HuH-7 (cell line): ENCODE measurements around the gene PDS5A.
A peak's percentile ranks its signal among the peaks of the same experiment; 100 is the strongest.
"Not testable (repeated sequence)": the region's sequence is repeated elsewhere in the genome, so short reads cannot be mapped to it uniquely, and the experiment has no call there.

Experiments used
- DNase-seq: peaks from one replicate; pipeline ENCODE4 v3.0.0; 2011; ENCODE audit warnings: low spot score

PDS5A gene

GRCh38 chr4:39961311-39961877 is 16.3 kb downstream of the PDS5A start:
- no peak for DNase-seq

DNA sequence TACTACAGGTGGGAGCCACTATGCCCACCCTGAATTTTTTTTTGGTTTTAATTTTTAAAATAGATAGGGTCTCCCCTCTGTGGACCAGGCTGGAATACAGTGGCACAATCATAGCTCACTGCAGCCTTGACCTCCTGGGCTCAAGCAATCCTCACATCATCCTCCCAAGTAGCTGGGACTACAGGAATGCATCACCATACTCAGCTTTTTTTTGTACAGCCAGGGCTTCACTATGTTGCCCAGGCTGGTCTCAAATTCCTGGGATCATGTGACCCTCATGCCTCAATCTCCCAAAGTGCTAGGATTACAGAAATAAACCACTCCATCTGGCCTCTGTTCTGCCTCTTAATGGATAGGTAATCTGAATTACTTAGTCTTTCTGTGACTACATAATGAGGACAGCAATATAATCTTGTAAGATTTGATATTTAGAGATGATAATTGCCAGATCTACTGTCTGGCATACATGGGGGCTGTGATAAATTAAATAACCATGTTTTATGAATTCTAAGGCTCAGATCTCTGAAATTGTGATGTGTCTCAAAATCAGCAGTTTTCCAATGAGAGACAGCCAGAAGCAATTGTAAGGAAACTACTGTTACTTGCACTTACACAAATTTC is 26.7 kb downstream of the PDS5A start:
- DNase-seq = no peak

DNA sequence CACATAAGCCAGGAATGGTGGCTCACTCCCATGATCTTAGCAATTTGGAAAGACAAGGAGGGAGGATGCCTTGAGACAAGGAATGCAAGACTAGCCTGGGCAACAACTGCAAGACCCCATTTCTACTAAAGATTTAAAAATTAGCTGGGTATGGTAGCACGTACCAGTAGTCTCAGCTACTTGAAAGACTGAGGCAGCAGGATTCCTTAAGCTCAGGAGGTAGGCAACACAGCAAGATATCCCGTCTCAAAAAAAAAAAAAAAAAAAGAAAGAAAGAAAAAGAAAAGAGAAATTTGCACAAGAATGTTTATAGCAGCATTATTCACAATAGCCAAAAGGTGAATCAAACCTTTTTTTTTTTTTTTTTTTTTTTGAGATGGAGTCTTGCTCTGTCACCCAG is 29.7 kb downstream of the PDS5A start:
- DNase-seq = no peak

GRCh38 chr4:39947417-39947816 is 30.3 kb downstream of the PDS5A start:
- DNase-seq = no peak

GRCh38 chr4:39944245-39944644 is 33.5 kb downstream of the PDS5A start:
- not testable (repeated sequence) for DNase-seq

GRCh38 chr4:39942507-39942906 is 35.2 kb downstream of the PDS5A start:
- DNase-seq = no peak

GRCh38 chr4:39941682-39942217 is 36.0 kb downstream of the PDS5A start:
- no peak for DNase-seq

DNA sequence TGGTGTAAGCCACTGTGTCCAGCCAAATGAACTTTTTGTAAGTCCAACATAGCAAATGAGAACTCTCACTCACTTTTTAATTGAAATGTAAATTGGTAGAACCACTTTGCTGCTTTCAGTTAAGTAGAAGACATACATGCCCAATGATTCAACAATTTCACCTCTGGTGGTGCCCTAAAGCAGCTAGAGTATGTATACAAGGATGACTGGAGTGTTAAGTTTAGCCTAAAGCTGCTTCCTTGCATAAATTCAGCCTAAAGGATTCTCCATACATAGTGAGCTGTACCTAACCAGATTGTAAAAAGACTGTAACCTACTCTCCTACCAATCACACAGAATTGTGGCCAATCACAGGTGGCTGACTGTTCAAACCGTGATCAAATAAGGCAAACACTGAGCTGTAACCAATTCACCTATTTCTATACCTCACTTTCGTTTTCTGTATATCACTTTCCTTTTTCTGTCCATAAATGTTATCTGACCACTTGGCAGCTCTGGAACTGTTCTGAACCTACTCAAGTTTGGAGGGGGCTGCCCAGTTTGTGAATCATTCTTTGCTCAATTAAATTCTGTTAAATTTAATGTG is 39.9 kb downstream of the PDS5A start:
- no peak for DNase-seq

DNA sequence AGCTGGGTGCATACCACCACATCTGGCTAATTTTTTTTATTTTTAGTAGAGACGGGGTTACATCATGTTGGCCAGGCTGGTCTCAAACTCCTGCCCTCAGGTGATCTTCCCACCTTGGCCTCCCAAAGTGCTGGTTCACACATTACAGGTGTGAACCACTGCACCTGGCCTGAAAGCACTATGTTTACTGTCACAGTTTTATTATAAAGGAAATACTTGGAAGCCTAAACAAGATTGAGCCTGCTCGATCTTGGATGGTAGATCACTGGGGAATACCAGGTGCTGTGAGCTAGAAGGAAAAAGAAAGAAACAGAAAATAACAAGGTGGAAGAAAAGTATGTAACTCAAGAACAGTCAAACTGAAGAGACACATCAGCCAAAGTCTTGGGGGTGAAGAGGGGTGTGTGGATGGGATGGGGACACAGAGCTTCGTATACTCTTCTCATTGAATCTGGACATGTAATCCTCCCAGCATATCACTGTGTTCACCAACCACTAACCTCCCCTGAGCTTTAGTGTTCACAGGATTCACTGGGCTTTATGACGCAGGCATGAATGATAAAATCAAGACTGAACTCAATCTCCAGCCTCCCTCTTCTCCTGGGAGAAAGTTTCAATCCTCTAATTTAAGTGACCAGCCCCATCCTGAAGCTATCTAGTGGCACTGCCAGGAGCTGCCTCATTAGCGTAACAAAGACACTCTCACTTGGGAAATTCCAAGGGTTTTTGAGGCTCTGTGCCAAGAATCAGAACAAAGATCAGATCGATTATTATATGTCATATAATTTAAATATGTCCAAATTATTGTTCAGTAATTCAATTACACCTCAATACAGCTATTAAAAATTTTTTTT is 40.9 kb downstream of the PDS5A start:
- no peak for DNase-seq

GRCh38 chr4:39933671-39934590 is 43.8 kb downstream of the PDS5A start:
- no peak for DNase-seq

DNA sequence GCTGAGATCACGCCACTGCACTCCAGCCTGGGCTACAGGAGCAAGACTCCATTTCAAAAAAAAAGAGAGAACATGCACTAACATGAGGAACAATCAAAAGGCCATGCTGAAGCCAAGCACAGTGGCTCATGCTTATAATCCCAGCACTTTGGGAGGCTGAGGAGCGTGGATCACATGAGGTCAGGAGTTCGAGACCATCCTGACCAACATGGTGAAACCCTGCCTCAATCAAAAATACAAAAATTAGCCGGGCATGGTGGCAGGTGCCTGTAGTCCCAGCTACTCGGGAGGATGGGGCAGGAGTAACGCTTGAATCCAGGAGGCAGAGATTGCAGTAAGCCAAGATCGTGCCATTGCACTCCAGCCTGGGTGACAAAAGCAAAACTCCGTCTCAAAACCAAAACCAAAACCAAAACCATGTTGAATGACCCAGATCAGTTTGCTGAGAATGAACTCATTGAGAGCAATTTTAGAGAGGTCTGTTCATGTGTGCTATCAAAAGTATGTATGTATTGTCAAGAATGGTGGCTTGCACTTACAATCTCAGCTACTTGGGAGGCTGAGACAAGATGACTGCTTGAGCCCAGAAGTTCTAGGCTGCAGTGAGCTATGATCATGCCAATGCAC is 44.8 kb downstream of the PDS5A start:
- DNase-seq = no peak

- DNase-seq = peak; percentile 26
These were observed 46.2 kb downstream of the PDS5A start for GRCh38 chr4:39931441-39931901.

DNA sequence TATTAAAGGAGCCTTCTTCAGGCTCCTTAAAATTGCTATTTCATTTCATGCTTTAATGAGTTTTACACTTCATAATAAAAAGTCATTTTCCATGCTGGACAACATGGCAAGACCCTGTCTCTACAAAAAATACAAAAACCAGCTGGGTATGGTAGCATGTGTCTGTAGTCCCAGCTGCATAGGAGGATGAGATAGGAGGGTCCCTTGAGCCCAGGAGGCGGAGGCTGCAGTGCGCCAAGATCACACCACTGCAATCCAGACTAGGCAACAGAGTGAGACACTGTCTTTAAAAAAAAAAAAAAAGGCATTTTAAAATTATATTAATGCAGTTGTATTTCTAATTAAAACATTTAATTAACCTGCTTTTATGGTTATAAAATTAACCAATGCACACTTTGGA is 49.2 kb downstream of the PDS5A start:
- DNase-seq = no peak

GRCh38 chr4:39924014-39924413 is 53.7 kb downstream of the PDS5A start:
- DNase-seq = no peak

- no peak for DNase-seq
These were observed 55.3 kb downstream of the PDS5A start for GRCh38 chr4:39922399-39922798.

- no peak for DNase-seq
These were observed 64.2 kb downstream of the PDS5A start for GRCh38 chr4:39913471-39913870.

GRCh38 chr4:39910064-39910463 is 67.6 kb downstream of the PDS5A start:
- no peak for DNase-seq

- no peak for DNase-seq
These were observed 69.4 kb downstream of the PDS5A start for GRCh38 chr4:39908284-39908683.

- DNase-seq = no peak
These were observed 72.1 kb downstream of the PDS5A start for GRCh38 chr4:39905656-39906055.

GRCh38 chr4:39905019-39905418 is 72.7 kb downstream of the PDS5A start:
- not testable (repeated sequence) for DNase-seq

DNA sequence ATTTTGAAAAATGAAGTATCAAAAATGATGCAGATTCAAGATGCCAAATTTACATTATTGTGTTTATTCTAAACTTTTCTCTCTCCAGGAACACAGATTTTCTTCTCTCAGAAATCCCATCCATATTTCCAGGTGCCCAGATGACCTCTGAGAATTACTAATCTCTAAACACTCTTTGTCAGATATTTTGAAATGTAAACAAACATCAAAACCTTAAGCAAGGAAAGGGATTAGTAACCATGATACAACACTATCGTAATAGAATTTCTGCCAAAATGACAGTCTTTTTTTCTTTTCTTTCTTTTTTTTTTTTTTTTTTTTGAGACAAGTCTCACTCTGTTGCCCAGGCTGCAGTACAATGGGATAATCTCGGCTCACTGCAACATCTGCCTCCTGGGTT is 76.7 kb downstream of the PDS5A start:
- DNase-seq = no peak
